IMR-90 (cell line): ENCODE data around the gene ANGPT4.

ENCODE experiments used
- BHLHE40 ChIP-seq: fragments of 150-350 bp; IDR thresholded peaks from 2 replicates; pipeline ENCODE4 v1.6.1; 2016; ENCODE audit warnings: mild to moderate bottlenecking, low read depth, low read length
- POLR2A ChIP-seq: IDR thresholded peaks from 2 replicates; pipeline ENCODE4 v1.6.1; 2012; ENCODE audit warnings: mild to moderate bottlenecking, low read depth, low read length
- RAD21 ChIP-seq: IDR thresholded peaks from 2 replicates; pipeline ENCODE4 v1.6.1; 2012; ENCODE audit warnings: low read length, improper control_type of control experiment
- RFX5 ChIP-seq: IDR thresholded peaks from 2 replicates; pipeline ENCODE4 v1.8.0; 2012; ENCODE audit warnings: low read depth, mild to moderate bottlenecking, low read length, moderate library complexity
- USF2 ChIP-seq: fragments of 150-350 bp; IDR thresholded peaks from 2 replicates; pipeline ENCODE4 v1.6.1; 2017; ENCODE audit warnings: mild to moderate bottlenecking, antibody characterized with exemption, low read length, low read depth
- TF ChIP-seq, protein P1 (sequence below): conservative IDR thresholded peaks from 2 replicates; pipeline ENCODE4 v1.5.1; 2012; ENCODE audit warnings: mild to moderate bottlenecking, low read depth, low read length, improper control_type of control experiment

GRCh38 chr20:826695-827323 lies 89.3 kb downstream of the ANGPT4 start:
- no peak for TF ChIP-seq RAD21
- TF ChIP-seq, protein P1, sequence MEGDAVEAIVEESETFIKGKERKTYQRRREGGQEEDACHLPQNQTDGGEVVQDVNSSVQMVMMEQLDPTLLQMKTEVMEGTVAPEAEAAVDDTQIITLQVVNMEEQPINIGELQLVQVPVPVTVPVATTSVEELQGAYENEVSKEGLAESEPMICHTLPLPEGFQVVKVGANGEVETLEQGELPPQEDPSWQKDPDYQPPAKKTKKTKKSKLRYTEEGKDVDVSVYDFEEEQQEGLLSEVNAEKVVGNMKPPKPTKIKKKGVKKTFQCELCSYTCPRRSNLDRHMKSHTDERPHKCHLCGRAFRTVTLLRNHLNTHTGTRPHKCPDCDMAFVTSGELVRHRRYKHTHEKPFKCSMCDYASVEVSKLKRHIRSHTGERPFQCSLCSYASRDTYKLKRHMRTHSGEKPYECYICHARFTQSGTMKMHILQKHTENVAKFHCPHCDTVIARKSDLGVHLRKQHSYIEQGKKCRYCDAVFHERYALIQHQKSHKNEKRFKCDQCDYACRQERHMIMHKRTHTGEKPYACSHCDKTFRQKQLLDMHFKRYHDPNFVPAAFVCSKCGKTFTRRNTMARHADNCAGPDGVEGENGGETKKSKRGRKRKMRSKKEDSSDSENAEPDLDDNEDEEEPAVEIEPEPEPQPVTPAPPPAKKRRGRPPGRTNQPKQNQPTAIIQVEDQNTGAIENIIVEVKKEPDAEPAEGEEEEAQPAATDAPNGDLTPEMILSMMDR = no peak
- TF ChIP-seq BHLHE40 = no peak
- no peak for TF ChIP-seq USF2
- TF ChIP-seq POLR2A = no peak
- TF ChIP-seq RFX5 = no peak
